HepG2 (cell line): ENCODE data around the gene DLST. TPM values are rescaled to one million over a fixed set of nuclear protein-coding genes. Genes with fewer than 3 reads are reported as not detected.

Source experiments
- ATAC-seq: fragments of 200-7000 bp; cut with Tn5 transposase; 3 replicates; pipeline ENCODE4 v1.9.1; 2020; ENCODE audit warnings: mild to moderate bottlenecking, moderate library complexity
- BruUV-seq: library from RNA; stranded (reverse); fragments of 400-500 nt; replicated peaks from 2 replicates; lab custom pipeline; 2021; lab: Mats Ljungman, UMichigan
- CTCF ChIA-PET: fragments of 300-600 bp; formaldehyde crosslinking; extraction: SDS; loops from one replicate; lab custom pipeline; 2021; ENCODE audit warnings: low total read pairs, inconsistent platforms, low intra/inter-chr PET ratio; lab: Yijun Ruan, JAX
- POLR2A ChIA-PET: fragments of 350-600 bp; sonication (Branson Sonifier 250); formaldehyde crosslinking; loops from one replicate; lab custom pipeline; 2020; ENCODE audit warnings: antibody characterized with exemption, inconsistent platforms; lab: Yijun Ruan, JAX
- DNase-seq: peaks from one replicate; pipeline ENCODE4 v3.0.0-alpha.2; 2015; ENCODE audit warnings: low spot score
- FAIRE-seq: peaks from 3 replicates; lab custom pipeline; 2011; peaks lifted over from hg19 to GRCh38; lab: Jason Lieb, UNC
- H2AFZ ChIP-seq: one replicate; pipeline ENCODE4 v1.6.1; 2011; ENCODE audit warnings: low read length, inconsistent platforms
- H3K27ac ChIP-seq: fragments of 300-600 bp; 3 replicates; pipeline ENCODE4 v1.8.0; 2011; ENCODE audit warnings: mixed run types, mild to moderate bottlenecking, mixed read lengths, low read length, inconsistent platforms; ENCODE audit not compliant: insufficient read depth; ENCODE audit errors: extremely low read length
- H3K27me3 ChIP-seq, 2 experiments: fragments of 200-600 bp in 1 of 2; 2 replicates in 1 of 2; 3 replicates in 1 of 2; pipeline versions ENCODE4 v1.6.0 to v1.8.0; 2011; ENCODE audit warnings: low read length in 2 of 2, mild to moderate bottlenecking in 2 of 2, moderate library complexity in 2 of 2, inconsistent platforms in 1 of 2; ENCODE audit not compliant: insufficient read depth in 2 of 2, control insufficient read depth in 1 of 2
- H3K36me3 ChIP-seq, 2 experiments: fragments of 200-600 bp in 1 of 2; replicated peaks in 1 of 2; 2 replicates in 1 of 2; 3 replicates in 1 of 2; pipeline versions ENCODE4 v1.5.1 to v1.8.0; 2011; ENCODE audit warnings: low read length in 2 of 2, inconsistent platforms in 1 of 2; ENCODE audit not compliant: insufficient read depth in 2 of 2, control insufficient read depth in 1 of 2
- H3K4me1 ChIP-seq: 2 replicates; pipeline ENCODE4 v1.5.1; 2012; ENCODE audit warnings: low read length, inconsistent platforms; ENCODE audit not compliant: insufficient read depth
- H3K4me2 ChIP-seq: 2 replicates; pipeline ENCODE4 v1.6.0; 2011; ENCODE audit warnings: low read depth, low read length, inconsistent platforms
- H3K4me3 ChIP-seq, 3 experiments: fragments of 200-600 bp in 1 of 3; sonication (generic), shearing (Covaris generic) in 1 of 3; replicated peaks in 1 of 3; 2 replicates each; pipeline ENCODE4 v1.5.1; 2011 to 2016; ENCODE audit warnings: low read length in 3 of 3, inconsistent platforms in 2 of 3, low read depth in 2 of 3, mild to moderate bottlenecking in 2 of 3, control low read depth in 1 of 3, mixed read lengths in 1 of 3; ENCODE audit not compliant: insufficient read depth in 1 of 3
- H3K79me2 ChIP-seq: one replicate; pipeline ENCODE4 v1.6.1; 2011; ENCODE audit warnings: low read length, inconsistent platforms; ENCODE audit not compliant: insufficient read depth
- H3K9ac ChIP-seq: 2 replicates; pipeline ENCODE4 v1.6.0; 2011; ENCODE audit warnings: mild to moderate bottlenecking, low read depth, low read length, inconsistent platforms; ENCODE audit not compliant: insufficient read depth
- H3K9me3 ChIP-seq: 2 replicates; pipeline ENCODE4 v1.5.1; 2012; ENCODE audit warnings: mild to moderate bottlenecking, low read length
- H4K20me1 ChIP-seq: 2 replicates; pipeline ENCODE4 v1.6.0; 2011; ENCODE audit warnings: inconsistent platforms, mild to moderate bottlenecking, low read length, moderate library complexity; ENCODE audit not compliant: insufficient read depth
- ADNP ChIP-seq: sonication (generic); formaldehyde crosslinking; IDR thresholded peaks from 2 replicates; pipeline ENCODE4 v1.4.0; 2020; ENCODE audit warnings: missing genetic modification reagents
- KDM1A ChIP-seq: IDR thresholded peaks from 2 replicates; pipeline ENCODE4 v1.6.1; 2016; ENCODE audit warnings: missing compliant biosample characterization
- TSC22D2 ChIP-seq: sonication (generic); formaldehyde crosslinking; IDR thresholded peaks from 2 replicates; pipeline ENCODE4 v1.5.1; 2020; ENCODE audit warnings: missing genetic modification reagents, mild to moderate bottlenecking, borderline replicate concordance
- ZMYM3 ChIP-seq: sonication (generic); formaldehyde crosslinking; IDR thresholded peaks from 2 replicates; pipeline ENCODE4 v1.5.1; 2020; ENCODE audit warnings: mild to moderate bottlenecking, missing genetic modification reagents
- ZNF33B ChIP-seq: sonication (generic); formaldehyde crosslinking; IDR thresholded peaks from 2 replicates; pipeline ENCODE4 v1.5.1; 2020; ENCODE audit warnings: mild to moderate bottlenecking, missing genetic modification reagents
- ZNF609 ChIP-seq: sonication (generic); formaldehyde crosslinking; IDR thresholded peaks from 2 replicates; pipeline ENCODE4 v1.4.0; 2020; ENCODE audit warnings: mild to moderate bottlenecking, missing genetic modification reagents, borderline replicate concordance
- ZNF670 ChIP-seq: sonication (generic); formaldehyde crosslinking; IDR thresholded peaks from 2 replicates; pipeline ENCODE4 v1.8.0; 2022; ENCODE audit warnings: mild to moderate bottlenecking, missing genetic modification reagents, borderline replicate concordance
- ZNF784 ChIP-seq: sonication (generic); formaldehyde crosslinking; IDR thresholded peaks from 2 replicates; pipeline ENCODE4 v1.5.1; 2020; ENCODE audit warnings: missing genetic modification reagents, mild to moderate bottlenecking, borderline replicate concordance
- ZNF816 ChIP-seq: sonication (generic); formaldehyde crosslinking; IDR thresholded peaks from 2 replicates; pipeline ENCODE4 v1.8.0; 2022; ENCODE audit warnings: missing genetic modification reagents, mild to moderate bottlenecking, borderline replicate concordance
- WGBS: methylation state at CpG from one replicate; pipeline ENCODE4 v1.1.6; 2017; ENCODE audit warnings: low lambda C conversion rate; 5-methylcytosine and 5-hydroxymethylcytosine counted together
- in situ Hi-C: cut with HindIII; loops from 2 replicates; pipeline ENCODE4 v1.10.0; 2017; ENCODE audit warnings: low pct_unique_long_range_greater_than_20kb; ENCODE audit not compliant: extremely low pct_ligation_motif_present
- intact Hi-C: fragments of 100-400 bp; cut with micrococcal nuclease; formaldehyde crosslinking; loops from one replicate; pipeline ENCODE4 v1.10.0; 2022; ENCODE audit not compliant: unreplicated experiment
- polyA plus RNA-seq, 8 experiments: library from polyadenylated mRNA; depleted of rRNA in 3 of 8; stranded (reverse) in 7 of 8; unstranded in 1 of 8; fragments of >200 nt; fragmentation: Illumina TruSeq in 4 of 8; extraction: Trizol in 4 of 8; gene quantifications; 2 replicates each; pipeline versions ENCODE4 v1.2.1 to v1.2.3, GENCODE V29; 2011 to 2016; ENCODE audit warnings: low read depth in 4 of 8, missing spikeins in 1 of 8, mixed read lengths in 1 of 8; ENCODE audit not compliant: insufficient read depth in 1 of 8
- total RNA-seq, 5 experiments: library from RNA; depleted of rRNA; stranded (reverse); fragments of >200 nt; fragmentation: Illumina TruSeq; extraction: Trizol; gene quantifications; 2 replicates each; pipeline ENCODE4 v1.2.3, GENCODE V29; 2016; ENCODE audit warnings: low read depth in 1 of 5

DLST gene
- total and polyA plus RNA-seq, 2 of the 13 experiments (the other 11 are each of a cell fraction or from before 2014, with no cell fraction given), result 56.5 to 94.3 TPM

GRCh38 chr14:74921987-74922751, 40.5 kb downstream of the DLST start:
- TSS peak; percentile 74 for BruUV-seq
- intact Hi-C loops, result no loop called here
- 50% methylated on average over 16 of the region's 19 CpGs for WGBS
- Histone ChIP-seq H3K27ac (no peak overlapping the region), H2AFZ (no peak overlapping the region), H3K9me3 (no peaks in the 10 kb centered on the region), H3K4me3 (peak overlapping the region; percentile 83 to 97 (median 90); a peak in 5 of 6 replicates), H3K4me2 (peak overlapping the region; percentile 72), H4K20me1 (no peaks in the 10 kb centered on the region), H3K79me2 (no peaks in the 10 kb centered on the region), H3K27me3 (no peaks in the 10 kb centered on the region; a peak in 2 of 5 replicates), H3K36me3 (no peaks in the 10 kb centered on the region), H3K9ac (peak overlapping the region; percentile 89), H3K4me1 (peaks cover 13% of the 10 kb centered on the region)
- CTCF ChIA-PET, result no interaction called here
- ATAC-seq, result peak; percentile 27
- no peak for DNase-seq
- in situ Hi-C loops, result no loop called here
- POLR2A ChIA-PET, result interaction anchor here (0.8 to 2.0 kb wide), 14 partner anchors 10 to 167 kb away, joined by 3 to 16 read pairs (median 4); partner anchors contain the start of genes ACYP1, EIF2B2, PGF and PROX2
- TF ChIP-seq ZNF816 (0 out of 2 replicates have a peak, but pooled peaks have one; percentile 54), ZNF670 (0 out of 2 replicates have a peak, but pooled peaks have one; percentile 10), ZNF33B (CRISPR knock-in tag) (0 out of 2 replicates have a peak, but pooled peaks have one; percentile 29), ZMYM3 (CRISPR knock-in tag) (peak; percentile 90), ADNP (0 out of 2 replicates have a peak, but pooled peaks have one; percentile 30), ZNF609 (CRISPR knock-in tag) (peak; percentile 35; the same call in 1 of the 2 replicates), ZNF784 (CRISPR knock-in tag) (no peak), TSC22D2 (CRISPR knock-in tag) (no peak), KDM1A (CRISPR knock-in tag) (peak; percentile 91)
- no peak for FAIRE-seq
